Mammary epithelial cell (primary cell): Measurements from ENCODE around the gene AK9.

ENCODE experiments used
- CTCF ChIP-seq, 2 donors: IDR thresholded peaks in 1 of 2; conservative IDR thresholded peaks in 1 of 2; 2 replicates each; pipeline ENCODE4 v1.5.1; 2011 to 2012; ENCODE audit warnings: inconsistent platforms in 2 of 2, low read length in 2 of 2, mild to moderate bottlenecking in 2 of 2, control low read depth in 1 of 2, low read depth in 1 of 2; ENCODE audit not compliant: insufficient read depth in 1 of 2; ENCODE audit errors: extremely low read depth in 1 of 2
- EZH2 ChIP-seq: IDR thresholded peaks from 2 replicates; pipeline ENCODE4 v1.6.1; 2012; ENCODE audit warnings: low read length, inconsistent platforms, borderline replicate concordance

- no peak for TF ChIP-seq CTCF (conservative IDR thresholded peaks at IDR 0.05 in 1 of 2, IDR thresholded peaks at IDR 0.05 in 1 of 2; ENCODE audit: extremely low read depth in 1 of 2, insufficient read depth in 1 of 2, low read depth in 1 of 2, low read length in 2 of 2)
- TF ChIP-seq EZH2 = no peak
Observed at GRCh38 chr6:109496036-109496772, 194.8 kb downstream of the AK9 start.
